GM18499 (cell line): ENCODE data around the gene FBXW11.
"Not testable (repeated sequence)": the region's sequence is repeated elsewhere in the genome, so short reads cannot be mapped to it uniquely, and the experiment has no call there.

Experiments
- ATAC-seq: cut with Tn5 transposase; IDR thresholded peaks from one replicate; pipeline ENCODE4 v1.9.1; 2021; ENCODE audit warnings: moderate number of reproducible peaks; ENCODE audit not compliant: insufficient read depth, unreplicated experiment

FBXW11 gene

GRCh38 chr5:171989276-171989675 lies 17.2 kb downstream of the FBXW11 start:
- peak; percentile 64 for ATAC-seq

- no peak for ATAC-seq
Observed at GRCh38 chr5:171986772-171987171, 19.7 kb downstream of the FBXW11 start.

- ATAC-seq, result no peak
Observed at GRCh38 chr5:171984748-171985419, 21.6 kb downstream of the FBXW11 start.

- ATAC-seq, result no peak
Observed at GRCh38 chr5:171981847-171982246, 24.6 kb downstream of the FBXW11 start.

- ATAC-seq, result no peak
Observed at GRCh38 chr5:171980792-171981191, 25.6 kb downstream of the FBXW11 start.

- no peak for ATAC-seq
Observed at GRCh38 chr5:171979606-171980005, 26.8 kb downstream of the FBXW11 start.

- ATAC-seq, result no peak
Observed at GRCh38 chr5:171978519-171978918, 27.9 kb downstream of the FBXW11 start.

GRCh38 chr5:171978016-171978415 lies 28.4 kb downstream of the FBXW11 start:
- ATAC-seq, result no peak

- not testable (repeated sequence) for ATAC-seq
Observed at GRCh38 chr5:171977244-171977950, 29.0 kb downstream of the FBXW11 start.

- no peak for ATAC-seq
Observed at GRCh38 chr5:171975877-171976667, 30.4 kb downstream of the FBXW11 start.

- no peak for ATAC-seq
Observed at GRCh38 chr5:171975262-171975876, 31.1 kb downstream of the FBXW11 start.

GRCh38 chr5:171970826-171971225 lies 35.6 kb downstream of the FBXW11 start:
- no peak for ATAC-seq

- ATAC-seq, result no peak
Observed at GRCh38 chr5:171969288-171969880, 37.1 kb downstream of the FBXW11 start.

GRCh38 chr5:171968531-171968930 lies 37.9 kb downstream of the FBXW11 start:
- no peak for ATAC-seq

- no peak for ATAC-seq
Observed at GRCh38 chr5:171966964-171967363, 39.5 kb downstream of the FBXW11 start.

- no peak for ATAC-seq
Observed at GRCh38 chr5:171966270-171966669, 40.2 kb downstream of the FBXW11 start.

GRCh38 chr5:171965745-171966144 lies 40.7 kb downstream of the FBXW11 start:
- ATAC-seq, result no peak

- ATAC-seq, result no peak
Observed at GRCh38 chr5:171963416-171963815, 43.0 kb downstream of the FBXW11 start.

GRCh38 chr5:171961117-171961516 lies 45.3 kb downstream of the FBXW11 start:
- peak; percentile 65 for ATAC-seq

GRCh38 chr5:171957591-171958251 lies 48.7 kb downstream of the FBXW11 start:
- ATAC-seq, result no peak
